NCI-H2227 (cell line): Measurements from ENCODE around the gene TACC3.
A peak's percentile ranks its signal among the peaks of the same experiment; 100 is the strongest.

Source experiments
- DNase-seq: peaks from one replicate; lab custom pipeline; 2025; ENCODE audit not compliant: unreplicated experiment; lab: John Stamatoyannopoulos, UW

Gene TACC3

GRCh38 chr4:1721666-1722550, 587 bp downstream of the TACC3 start:
- DNase-seq = no peak

- DNase-seq = no peak
These were observed 1.3 kb downstream of the TACC3 start for GRCh38 chr4:1722551-1723118.

GRCh38 chr4:1723131-1723801, 1.9 kb downstream of the TACC3 start:
- DNase-seq = no peak

- DNase-seq = no peak
These were observed 4.2 kb downstream of the TACC3 start for GRCh38 chr4:1725521-1725920.

GRCh38 chr4:1726146-1726934, 5.0 kb downstream of the TACC3 start:
- peak; percentile 84 for DNase-seq

GRCh38 chr4:1727117-1728031, 6.1 kb downstream of the TACC3 start:
- DNase-seq = no peak

GRCh38 chr4:1728061-1728980, 7.0 kb downstream of the TACC3 start:
- DNase-seq = no peak

- DNase-seq = no peak
These were observed 9.3 kb downstream of the TACC3 start for GRCh38 chr4:1730532-1731135.

GRCh38 chr4:1731180-1731579, 9.9 kb downstream of the TACC3 start:
- DNase-seq = no peak

- no peak for DNase-seq
These were observed 11.6 kb downstream of the TACC3 start for GRCh38 chr4:1732911-1733310.

GRCh38 chr4:1735215-1735614, 13.9 kb downstream of the TACC3 start:
- no peak for DNase-seq

GRCh38 chr4:1736812-1737211, 15.5 kb downstream of the TACC3 start:
- no peak for DNase-seq

GRCh38 chr4:1737666-1738065, 16.3 kb downstream of the TACC3 start:
- DNase-seq = no peak

- DNase-seq = no peak
These were observed 17.1 kb downstream of the TACC3 start for GRCh38 chr4:1738410-1738809.

- no peak for DNase-seq
These were observed 18.0 kb downstream of the TACC3 start for GRCh38 chr4:1739358-1739757.

- DNase-seq = no peak
These were observed 18.8 kb downstream of the TACC3 start for GRCh38 chr4:1740021-1740545.

GRCh38 chr4:1741208-1741607, 19.9 kb downstream of the TACC3 start:
- DNase-seq = no peak

- DNase-seq = no peak
These were observed 22.2 kb downstream of the TACC3 start for GRCh38 chr4:1743551-1743950.

GRCh38 chr4:1743975-1744374, 22.7 kb downstream of the TACC3 start:
- DNase-seq = no peak
